Vein endothelial cell (primary cell): ENCODE data around the gene UNC93A. TPM values are rescaled to one million over a fixed set of nuclear protein-coding genes. Genes with fewer than 3 reads are reported as not detected.

Source experiments
- total RNA-seq: library from RNA; depleted of rRNA; stranded (reverse); fragments of >200 nt; gene quantifications from 2 replicates; pipeline ENCODE4 v1.2.3, GENCODE V29; 2012

Gene UNC93A
- total RNA-seq = not detected in 2 replicates

GRCh38 chr6:167290786-167291622, at the start of gene UNC93A:
Gene UNC93A (plus strand): TSS chr6:167291315. CDS start chr6:167291490, 175 bp downstream.

Other genes with a start within 250 kb of the UNC93A start
- gene CCR6, start 168.2 kb upstream of the UNC93A start, total RNA-seq = not detected in 2 replicates
- not detected in 2 replicates for gene GPR31, start 133.3 kb upstream of the UNC93A start, total RNA-seq
- gene TTLL2, start 33.8 kb downstream of the UNC93A start, total RNA-seq = not detected in 2 replicates